Activated CD8-positive, alpha-beta T cell treated with anti-CD3 and anti-CD28 coated beads for 36 hours (primary cell): Measurements from ENCODE around the gene TMEM169. TPM values are rescaled to one million over a fixed set of nuclear protein-coding genes. Genes with fewer than 3 reads are reported as not detected.

ENCODE experiments used
- ATAC-seq: fragments of 200-7000 bp; cut with Tn5 transposase; one replicate; pipeline ENCODE4 v1.10.0; 2021; ENCODE audit warnings: mild to moderate bottlenecking, moderate library complexity
- CTCF ChIA-PET: fragments of 350-600 bp; sonication (Branson Sonifier 250); formaldehyde crosslinking; loops from one replicate; lab custom pipeline; 2021; ENCODE audit warnings: antibody characterized with exemption; lab: Charles Lee
- POLR2A ChIA-PET: fragments of 350-600 bp; sonication (Branson Sonifier 250); formaldehyde crosslinking; loops from one replicate; lab custom pipeline; 2021; ENCODE audit warnings: antibody characterized with exemption; lab: Charles Lee
- DNase-seq: peaks from one replicate; pipeline ENCODE4 v3.0.0-alpha.2; 2020
- H3K27ac Mint-ChIP-seq: one replicate; pipeline ENCODE4 v1.8.0; 2021; ENCODE audit warnings: mild to moderate bottlenecking, mixed read lengths
- H3K27me3 Mint-ChIP-seq: one replicate; pipeline ENCODE4 v1.8.0; 2021; ENCODE audit warnings: mixed read lengths
- H3K36me3 Mint-ChIP-seq: one replicate; pipeline ENCODE4 v1.8.0; 2021; ENCODE audit warnings: low read depth, mixed read lengths
- H3K4me1 Mint-ChIP-seq: one replicate; pipeline ENCODE4 v1.8.0; 2021; ENCODE audit warnings: low read depth, mixed read lengths
- H3K4me3 Mint-ChIP-seq: one replicate; pipeline ENCODE4 v1.8.0; 2021; ENCODE audit warnings: mild to moderate bottlenecking, moderate library complexity, mixed read lengths
- H3K9me3 Mint-ChIP-seq: one replicate; pipeline ENCODE4 v1.8.0; 2021; ENCODE audit warnings: mixed read lengths
- CTCF ChIP-seq: fragments of 200-600 bp; IDR thresholded peaks from one replicate; pipeline ENCODE4 v1.8.0; 2022; ENCODE audit warnings: antibody characterized with exemption, mild to moderate bottlenecking
- intact Hi-C: fragments of 100-400 bp; cut with micrococcal nuclease; formaldehyde crosslinking; loops from one replicate; pipeline ENCODE4 v1.10.0; 2022
- total RNA-seq, 2 experiments: library from RNA; stranded (reverse); gene quantifications; one replicate each; pipeline ENCODE4 v1.2.3, GENCODE V29; 2021

TMEM169 gene
- total RNA-seq, 2 experiments from 2014 or later, result 0.76 to 0.83 TPM

GRCh38 chr2:216151313-216152025 is 69.8 kb downstream of the TMEM169 start:
- ChIA-PET POLR2A (no interaction called here), CTCF (no interaction called here)
- TF ChIP-seq CTCF, result no peak
- Mint-ChIP-seq H3K4me1 (peaks cover 42% of the 10 kb centered on the region), H3K27me3 (no peaks in the 10 kb centered on the region), H3K9me3 (no peaks in the 10 kb centered on the region), H3K27ac (peak overlapping the region; percentile 79), H3K36me3 (peaks cover 83% of the 10 kb centered on the region), H3K4me3 (no peak overlapping the region)
- DNase-seq (no peak), ATAC-seq (peak; percentile 34)
- intact Hi-C loops, result no loop called here

Other genes with a start within 250 kb of the TMEM169 start
- gene MREG, start 68.4 kb upstream of the TMEM169 start, total RNA-seq, result 10 to 100 TPM in 1 of 2 experiments, 1 to 10 TPM in 1; 8.0 to 10.9 TPM
- 10 to 100 TPM; 21.1 to 22.5 TPM for gene PECR, start 110 bp upstream of the TMEM169 start, total RNA-seq
- gene XRCC5, start 27.4 kb downstream of the TMEM169 start, total RNA-seq, result 100 to 1,000 TPM; 541 to 544 TPM